Ovary (tissue), 9 donors: ENCODE measurements around the gene SMIM38. TPM values are rescaled to one million over a fixed set of nuclear protein-coding genes. Genes with fewer than 3 reads are reported as not detected.

ENCODE experiments used
- DNase-seq, 5 donors: peaks; one replicate each; pipeline ENCODE4 v3.0.0-alpha.2; 2019 to 2020
- H3K27ac ChIP-seq, 2 donors: fragments of 200-600 bp; one replicate each; pipeline versions ENCODE4 v1.5.1 to v1.8.0; 2019 to 2022
- H3K27me3 ChIP-seq: fragments of 200-600 bp; one replicate; pipeline ENCODE4 v1.8.0; 2022
- H3K36me3 ChIP-seq: fragments of 200-600 bp; sonication (generic); one replicate; pipeline ENCODE4 v1.5.1; 2019
- H3K4me1 ChIP-seq: one replicate; pipeline ENCODE4 v1.8.1; 2013; ENCODE audit warnings: mild to moderate bottlenecking, moderate library complexity; ENCODE audit not compliant: insufficient read depth
- H3K4me3 ChIP-seq: fragments of 200-600 bp; sonication (generic); one replicate; pipeline ENCODE4 v1.5.1; 2017
- H3K9me3 ChIP-seq, 2 donors: fragments of 200-600 bp in 1 of 2; sonication (generic) in 1 of 2; one replicate each; pipeline versions ENCODE4 v1.5.1 to v1.8.1; 2013 to 2019; ENCODE audit warnings: mild to moderate bottlenecking in 1 of 2, moderate library complexity in 1 of 2
- EP300 ChIP-seq: sonication (generic); formaldehyde crosslinking; IDR thresholded peaks from one replicate; pipeline ENCODE4 v1.6.1; 2017; ENCODE audit warnings: antibody characterized with exemption
- POLR2A ChIP-seq: fragments of 450-650 bp; IDR thresholded peaks from one replicate; pipeline ENCODE4 v1.6.1; 2017; ENCODE audit warnings: antibody characterized with exemption, mild to moderate bottlenecking, moderate library complexity
- WGBS, 3 donors: extraction: QIAGEN DNeasy Blood & Tissue Kit in 1 of 3; methylation state at CpG; one replicate each; pipeline versions ENCODE4 v1.1.5 to v1.1.7; 2013 to 2017; 5-methylcytosine and 5-hydroxymethylcytosine counted together
- intact Hi-C, 4 donors: fragments of 100-400 bp; cut with DNase I; formaldehyde crosslinking; loops; one replicate each; pipeline versions ENCODE4 v1.11.0 to v1.15.1; 2022 to 2023
- polyA plus RNA-seq, 2 donors: library from polyadenylated mRNA; stranded (reverse); fragments of 200-250 nt in 1 of 2; fragments of 350-450 nt in 1 of 2; fragmentation: Illumina TruSeq in 1 of 2; extraction: RNeasy Lipid Tissue Mini Kit (QIAGEN cat#74804) in 1 of 2; gene quantifications; one replicate each; pipeline ENCODE4 v1.2.3, GENCODE V29; 2013 to 2014
- total RNA-seq, 7 donors: library from RNA; depleted of rRNA in 2 of 7; stranded (reverse); fragments of >200 nt in 2 of 7; fragmentation: NEBNext Ultra II Directional in 3 of 7; extraction: Animal tissue kit (Norgen Biotek cat#: 25700) in 3 of 7; gene quantifications; one replicate each; pipeline versions ENCODE4 v1.1.0 to v1.2.4, GENCODE V29; 2016 to 2023
- TF ChIP-seq, protein P1 (sequence below), 3 donors: fragments of 450-650 bp in 2 of 3; fragments of 200-600 bp in 1 of 3; IDR thresholded peaks; one replicate each; pipeline versions ENCODE4 v1.5.1 to v1.8.0; 2016 to 2022; ENCODE audit warnings: antibody characterized with exemption in 3 of 3, mild to moderate bottlenecking in 1 of 3
- donor health status: DM: no; HTN: no; CAD: no; lungs with moderate emphysema.
- donor health status: DM: no; HTN: no; CAD: no.
- donor health status: Bipolar disorder and iron deficiency.
- donor health status: DM: yes; HTN: yes; CAD: no.
- donor health status: DM: no; HTN: no; CAD: no.
- donor health status: DM: yes; HTN: yes; CAD: no.

The SMIM38 gene
- total and polyA plus RNA-seq, 9 donors, result 0.43 to 6.3 (median 2.1) TPM

DNA sequence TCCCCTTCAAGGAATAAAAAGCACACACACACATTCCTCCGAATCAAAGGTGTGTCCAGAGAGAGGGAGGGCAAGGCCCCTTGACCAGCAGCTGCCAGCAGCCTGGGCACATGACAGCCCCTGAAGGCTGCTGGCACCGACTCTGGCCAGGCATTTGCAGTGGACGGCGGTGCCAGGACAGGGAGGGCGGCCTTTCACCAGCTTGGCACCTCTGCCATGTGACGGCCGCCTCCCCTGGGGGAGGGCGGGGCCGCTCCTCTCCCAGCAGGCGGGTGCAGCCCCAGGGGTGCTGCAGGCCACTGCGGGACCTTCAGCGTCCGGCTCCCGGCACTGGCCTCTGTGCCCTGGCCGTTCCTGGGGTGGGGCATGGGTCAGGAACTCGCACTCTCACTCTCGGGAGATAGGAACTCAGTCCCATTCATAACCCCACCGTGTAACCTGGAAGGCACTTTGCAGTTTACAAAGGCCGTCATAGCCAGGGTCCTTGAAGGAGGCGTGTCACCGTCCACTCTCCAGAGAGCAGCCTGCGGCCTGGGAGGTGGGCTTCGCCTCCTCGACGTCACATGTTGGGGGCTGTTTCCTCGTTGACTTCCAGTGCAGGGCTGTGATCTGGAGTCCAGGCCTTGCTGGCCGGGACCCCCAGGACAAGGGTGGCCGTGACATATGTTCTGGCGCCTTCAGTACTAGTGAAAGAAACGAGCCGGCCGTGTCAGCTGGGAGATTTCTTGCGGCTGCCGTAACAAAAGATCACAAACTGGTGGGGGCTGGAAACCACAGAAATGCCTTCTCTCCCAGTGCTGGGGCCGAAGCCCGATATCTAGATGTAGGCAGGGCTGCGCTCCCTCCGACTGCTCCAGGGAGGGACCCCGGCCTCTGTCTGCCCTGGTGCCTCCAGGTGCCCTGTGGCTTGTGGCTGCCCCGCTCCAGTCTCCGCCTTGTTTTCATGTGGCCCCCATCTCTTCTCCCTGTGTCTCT lies 39.9 kb upstream of the SMIM38 start:
- intact Hi-C loops, result no loop called here
- Histone ChIP-seq H3K9me3 (no peaks in the 10 kb centered on the region), H3K4me3 (no peak overlapping the region), H3K4me1 (no peaks in the 10 kb centered on the region), H3K36me3 (no peaks in the 10 kb centered on the region), H3K27ac (no peak overlapping the region), H3K27me3 (no peaks in the 10 kb centered on the region)
- WGBS, 3 donors, result 66 to 82% (median 69%) methylated on average over 40 to 41 of the region's 41 CpGs
- DNase-seq, result no peak
- no peak for TF ChIP-seq POLR2A
- TF ChIP-seq EP300, result no peak
- TF ChIP-seq, protein P1, sequence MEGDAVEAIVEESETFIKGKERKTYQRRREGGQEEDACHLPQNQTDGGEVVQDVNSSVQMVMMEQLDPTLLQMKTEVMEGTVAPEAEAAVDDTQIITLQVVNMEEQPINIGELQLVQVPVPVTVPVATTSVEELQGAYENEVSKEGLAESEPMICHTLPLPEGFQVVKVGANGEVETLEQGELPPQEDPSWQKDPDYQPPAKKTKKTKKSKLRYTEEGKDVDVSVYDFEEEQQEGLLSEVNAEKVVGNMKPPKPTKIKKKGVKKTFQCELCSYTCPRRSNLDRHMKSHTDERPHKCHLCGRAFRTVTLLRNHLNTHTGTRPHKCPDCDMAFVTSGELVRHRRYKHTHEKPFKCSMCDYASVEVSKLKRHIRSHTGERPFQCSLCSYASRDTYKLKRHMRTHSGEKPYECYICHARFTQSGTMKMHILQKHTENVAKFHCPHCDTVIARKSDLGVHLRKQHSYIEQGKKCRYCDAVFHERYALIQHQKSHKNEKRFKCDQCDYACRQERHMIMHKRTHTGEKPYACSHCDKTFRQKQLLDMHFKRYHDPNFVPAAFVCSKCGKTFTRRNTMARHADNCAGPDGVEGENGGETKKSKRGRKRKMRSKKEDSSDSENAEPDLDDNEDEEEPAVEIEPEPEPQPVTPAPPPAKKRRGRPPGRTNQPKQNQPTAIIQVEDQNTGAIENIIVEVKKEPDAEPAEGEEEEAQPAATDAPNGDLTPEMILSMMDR (IDR thresholded peaks at IDR 0.05), result no peak

DNA sequence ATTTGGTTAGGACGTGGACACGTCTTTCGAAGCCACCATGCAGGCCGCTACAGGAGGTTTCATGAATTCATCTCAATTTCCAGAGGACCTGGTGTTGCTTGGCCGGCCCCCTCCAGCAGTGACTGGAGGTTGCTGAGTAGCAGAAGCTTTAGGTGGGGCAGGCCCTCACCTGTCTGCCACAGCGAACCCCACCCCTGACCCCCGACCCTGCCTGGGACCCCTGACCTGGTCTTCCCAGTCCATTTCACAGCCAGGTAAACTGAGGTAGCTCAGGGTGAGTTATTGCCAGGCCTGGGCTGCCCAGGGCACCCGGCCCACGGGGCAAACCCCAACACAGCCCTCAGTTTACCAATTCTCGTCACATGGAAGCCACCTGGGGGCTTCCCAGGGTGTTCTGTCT lies 39.1 kb upstream of the SMIM38 start:
- no peaks in the 10 kb centered on the region for H3K36me3 ChIP-seq
- no peak overlapping the region for H3K4me3 ChIP-seq
- 92 to 95% (median 94%) methylated on average over 10 of the region's 10 CpGs for WGBS, 3 donors
- intact Hi-C loops, result no loop called here
- no peaks in the 10 kb centered on the region for H3K27me3 ChIP-seq
- H3K27ac ChIP-seq, result no peak overlapping the region
- H3K9me3 ChIP-seq, result no peaks in the 10 kb centered on the region
- no peaks in the 10 kb centered on the region for H3K4me1 ChIP-seq
- TF ChIP-seq POLR2A, result no peak
- no peak for TF ChIP-seq EP300
- TF ChIP-seq, protein P1 (IDR thresholded peaks at IDR 0.05), result no peak
- DNase-seq, result no peak

DNA sequence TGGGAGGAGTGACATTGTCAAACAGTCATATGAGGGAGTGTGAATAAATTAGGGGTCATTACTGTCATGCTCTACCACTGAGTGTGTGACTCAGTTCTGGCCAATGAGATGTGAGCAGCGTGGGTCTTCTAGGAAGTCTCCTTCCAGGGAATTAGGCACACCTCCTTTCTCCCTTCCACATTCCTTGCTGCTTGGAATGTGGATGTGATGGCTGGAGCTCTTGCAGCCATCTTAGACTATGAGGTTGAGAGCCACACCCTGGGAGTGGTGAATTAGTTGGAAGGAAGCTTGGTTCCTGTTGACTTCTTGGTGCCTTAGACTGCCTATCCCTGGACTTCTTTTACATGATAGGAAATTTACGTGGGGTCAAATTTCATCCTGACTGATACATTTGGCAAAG lies 36.5 kb upstream of the SMIM38 start:
- WGBS, 3 donors, result 71 to 100% (median 100%) methylated on average over 2 of the region's 2 CpGs
- DNase-seq, result no peak
- intact Hi-C loops, result no loop called here
- no peaks in the 10 kb centered on the region for H3K36me3 ChIP-seq
- H3K4me3 ChIP-seq, result no peak overlapping the region
- H3K4me1 ChIP-seq, result no peaks in the 10 kb centered on the region
- H3K9me3 ChIP-seq, result no peaks in the 10 kb centered on the region
- no peaks in the 10 kb centered on the region for H3K27me3 ChIP-seq
- no peak overlapping the region for H3K27ac ChIP-seq
- TF ChIP-seq, protein P1 (IDR thresholded peaks at IDR 0.05), result no peak
- no peak for TF ChIP-seq POLR2A
- TF ChIP-seq EP300, result no peak

DNA sequence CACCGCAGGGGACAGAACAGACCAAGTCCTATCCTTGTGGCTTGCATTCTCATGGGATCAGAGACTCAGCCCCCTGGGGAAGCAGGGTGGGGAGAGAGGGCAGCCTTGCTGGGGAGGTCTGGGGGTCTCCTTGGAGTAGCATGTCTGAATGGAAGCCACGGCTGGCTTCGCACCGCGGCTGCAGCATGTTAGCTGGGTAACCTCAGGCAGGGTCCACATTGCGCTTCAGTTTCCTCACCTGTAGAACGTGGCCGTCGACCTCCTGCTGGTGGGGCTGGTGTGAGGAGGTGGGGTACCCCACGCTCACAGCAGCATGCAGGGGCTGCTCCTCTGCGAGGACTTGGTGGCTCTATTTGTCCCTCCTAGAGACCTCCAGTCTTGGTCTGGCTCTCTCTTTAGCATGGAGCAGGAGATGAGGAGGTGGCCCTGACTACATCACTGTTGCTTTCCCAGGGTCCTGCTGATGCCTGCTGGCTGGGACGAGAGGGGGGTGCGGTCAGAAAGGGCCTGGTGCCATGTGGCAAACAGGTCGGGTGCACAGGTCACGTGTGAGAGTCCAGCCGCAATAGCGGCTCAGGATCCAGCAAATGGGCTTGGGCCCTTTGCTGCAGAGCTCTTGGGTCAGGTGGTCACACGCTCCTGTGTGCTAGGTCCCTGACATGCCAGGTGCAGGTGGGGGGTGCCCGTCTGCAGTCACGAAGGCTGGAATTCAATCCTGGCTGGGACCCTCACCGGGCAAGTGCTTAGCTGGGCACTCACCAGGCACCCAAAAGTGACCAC lies 35.4 kb upstream of the SMIM38 start:
- 90% methylated on average over 20 to 21 of the region's 21 CpGs for WGBS, 3 donors
- TF ChIP-seq, protein P1 (IDR thresholded peaks at IDR 0.05), result no peak
- no peak for TF ChIP-seq POLR2A
- no peak for TF ChIP-seq EP300

More for the DNA sequence above, 35.4 kb upstream of the SMIM38 start:
- no peak overlapping the region for H3K27ac ChIP-seq
- H3K4me3 ChIP-seq, result no peak overlapping the region
- intact Hi-C loops, result no loop called here
- H3K9me3 ChIP-seq, result no peaks in the 10 kb centered on the region
- H3K27me3 ChIP-seq, result no peaks in the 10 kb centered on the region
- no peaks in the 10 kb centered on the region for H3K4me1 ChIP-seq
- H3K36me3 ChIP-seq, result no peaks in the 10 kb centered on the region
- peak in 2 of 5 donors; percentile 12 to 16 for DNase-seq
